Glutamatergic neuron (in vitro differentiated cells): ENCODE measurements around the gene PROK2. TPM values are rescaled to one million over a fixed set of nuclear protein-coding genes. Genes with fewer than 3 reads are reported as not detected.
A peak's percentile ranks its signal among the peaks of the same experiment; 100 is the strongest.

ENCODE experiments used
- DNase-seq: peaks from one replicate; pipeline ENCODE4 v3.0.0; 2022
- H3K27ac Mint-ChIP-seq: one replicate; pipeline ENCODE4 v1.8.0; 2020; ENCODE audit warnings: mild to moderate bottlenecking, mixed read lengths, inconsistent platforms; ENCODE audit not compliant: unreplicated experiment
- H3K27me3 Mint-ChIP-seq: one replicate; pipeline ENCODE4 v1.8.0; 2020; ENCODE audit warnings: mild to moderate bottlenecking, moderate library complexity, mixed read lengths, inconsistent platforms; ENCODE audit not compliant: unreplicated experiment
- H3K36me3 Mint-ChIP-seq: one replicate; pipeline ENCODE4 v1.8.0; 2020; ENCODE audit warnings: mild to moderate bottlenecking, mixed read lengths, inconsistent platforms; ENCODE audit not compliant: unreplicated experiment
- H3K4me1 Mint-ChIP-seq: one replicate; pipeline ENCODE4 v1.8.0; 2020; ENCODE audit warnings: mild to moderate bottlenecking, low read depth, mixed read lengths, inconsistent platforms; ENCODE audit not compliant: unreplicated experiment
- H3K4me3 Mint-ChIP-seq: one replicate; pipeline ENCODE4 v1.8.0; 2020; ENCODE audit warnings: mild to moderate bottlenecking, mixed read lengths, inconsistent platforms; ENCODE audit not compliant: unreplicated experiment
- H3K9me3 Mint-ChIP-seq: one replicate; pipeline ENCODE4 v1.8.0; 2020; ENCODE audit warnings: mild to moderate bottlenecking, moderate library complexity, mixed read lengths, inconsistent platforms; ENCODE audit not compliant: unreplicated experiment
- CTCF ChIP-seq: fragments of 200-600 bp; sonication (generic); IDR thresholded peaks from one replicate; pipeline ENCODE4 v1.5.0; 2021; ENCODE audit not compliant: partially characterized antibody, unreplicated experiment
- total RNA-seq: library from RNA; stranded (reverse); fragmentation: NEBNext Ultra II Directional; extraction: Animal tissue kit (Norgen Biotek cat#: 25700); gene quantifications from one replicate; pipeline ENCODE4 v1.2.1, GENCODE V29; 2021; ENCODE audit not compliant: unreplicated experiment

The PROK2 gene
- total RNA-seq, 1 donor from 2014 or later, result not detected

DNA sequence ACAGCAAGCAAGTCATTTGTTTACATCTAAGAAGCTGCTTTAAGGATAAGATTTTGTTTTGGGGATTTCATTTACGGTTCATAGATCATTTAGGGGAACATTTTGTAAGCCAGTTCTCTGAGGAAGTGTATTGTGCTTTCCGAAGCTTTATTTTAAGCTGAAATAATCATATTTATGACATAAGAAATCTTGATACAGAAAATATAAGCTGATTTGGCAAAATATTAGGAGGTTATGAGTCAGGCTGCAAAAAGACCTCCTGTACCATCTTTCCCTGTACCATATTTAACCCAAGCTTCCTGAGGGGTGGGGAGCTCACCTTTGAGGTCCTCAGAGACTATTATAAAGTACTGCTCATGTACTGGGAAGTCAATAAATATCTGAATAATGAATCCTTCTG, 51.6 kb downstream of the PROK2 start:
- H3K4me1 Mint-ChIP-seq, result peaks cover 18% of the 10 kb centered on the region
- H3K4me3 Mint-ChIP-seq, result no peak overlapping the region
- H3K36me3 Mint-ChIP-seq, result peaks cover 7% of the 10 kb centered on the region
- H3K9me3 Mint-ChIP-seq, result peaks cover 3% of the 10 kb centered on the region
- TF ChIP-seq CTCF, result no peak
- no peak for DNase-seq
- no peak overlapping the region for H3K27ac Mint-ChIP-seq
- peaks cover 8% of the 10 kb centered on the region for H3K27me3 Mint-ChIP-seq

- Mint-ChIP-seq H3K27me3 (peaks cover 11% of the 10 kb centered on the region), H3K36me3 (peaks cover 7% of the 10 kb centered on the region), H3K9me3 (peaks cover 6% of the 10 kb centered on the region), H3K4me1 (peaks cover 20% of the 10 kb centered on the region), H3K4me3 (no peak overlapping the region), H3K27ac (no peak overlapping the region)
- TF ChIP-seq CTCF, result no peak
- no peak for DNase-seq
These were observed 52.3 kb downstream of the PROK2 start for GRCh38 chr3:71732637-71733036.

DNA sequence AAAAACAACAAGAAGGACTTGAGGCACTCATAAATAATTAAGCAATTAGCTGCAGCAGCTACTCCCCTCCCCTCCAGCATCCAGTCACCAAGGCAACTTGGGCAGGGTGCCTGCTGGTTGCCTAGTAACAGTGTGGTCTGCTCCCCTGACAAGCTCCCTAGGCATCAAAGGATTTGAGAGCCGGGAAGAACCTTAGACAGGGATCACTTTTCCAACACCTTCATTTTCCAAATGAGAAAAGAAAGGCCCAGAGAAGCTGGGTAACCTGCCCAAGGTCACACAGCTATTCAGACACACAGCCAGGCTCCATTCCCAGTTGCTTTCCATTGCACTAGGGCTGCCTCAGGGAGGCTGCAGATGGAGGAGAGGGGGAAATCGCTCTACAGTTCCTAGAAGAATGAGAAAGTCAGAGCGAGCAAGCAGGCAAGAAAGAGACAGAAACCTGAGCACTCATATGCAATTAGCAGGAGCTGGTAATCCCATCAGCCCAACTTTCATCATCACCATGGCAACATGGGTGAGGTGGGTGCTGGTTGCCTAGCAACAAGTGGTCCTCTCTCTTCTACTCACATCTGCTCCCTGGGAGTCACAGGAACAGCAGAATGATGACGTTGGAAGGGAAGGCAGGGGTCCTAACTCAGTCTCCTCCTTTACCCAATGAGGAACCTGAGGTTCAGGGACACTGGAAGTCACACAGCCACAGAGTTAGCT, 56.2 kb downstream of the PROK2 start:
- no peak for TF ChIP-seq CTCF
- H3K27ac Mint-ChIP-seq, result peak overlapping the region; percentile 84
- H3K9me3 Mint-ChIP-seq, result peaks cover 19% of the 10 kb centered on the region
- peak overlapping the region; percentile 60 for H3K4me3 Mint-ChIP-seq
- peaks cover 37% of the 10 kb centered on the region for H3K4me1 Mint-ChIP-seq
- DNase-seq, result peak; percentile 70
- peaks cover 28% of the 10 kb centered on the region for H3K27me3 Mint-ChIP-seq
- peaks cover 4% of the 10 kb centered on the region for H3K36me3 Mint-ChIP-seq

- TF ChIP-seq CTCF, result no peak
- peaks cover 27% of the 10 kb centered on the region for H3K27me3 Mint-ChIP-seq
- peak overlapping the region; percentile 100 for H3K27ac Mint-ChIP-seq
- peaks cover 35% of the 10 kb centered on the region for H3K4me1 Mint-ChIP-seq
- H3K36me3 Mint-ChIP-seq, result peaks cover 2% of the 10 kb centered on the region
- no peak for DNase-seq
- peak overlapping the region; percentile 96 for H3K4me3 Mint-ChIP-seq
- peaks cover 19% of the 10 kb centered on the region for H3K9me3 Mint-ChIP-seq
These were observed 58.8 kb downstream of the PROK2 start for GRCh38 chr3:71726146-71726545.

DNA sequence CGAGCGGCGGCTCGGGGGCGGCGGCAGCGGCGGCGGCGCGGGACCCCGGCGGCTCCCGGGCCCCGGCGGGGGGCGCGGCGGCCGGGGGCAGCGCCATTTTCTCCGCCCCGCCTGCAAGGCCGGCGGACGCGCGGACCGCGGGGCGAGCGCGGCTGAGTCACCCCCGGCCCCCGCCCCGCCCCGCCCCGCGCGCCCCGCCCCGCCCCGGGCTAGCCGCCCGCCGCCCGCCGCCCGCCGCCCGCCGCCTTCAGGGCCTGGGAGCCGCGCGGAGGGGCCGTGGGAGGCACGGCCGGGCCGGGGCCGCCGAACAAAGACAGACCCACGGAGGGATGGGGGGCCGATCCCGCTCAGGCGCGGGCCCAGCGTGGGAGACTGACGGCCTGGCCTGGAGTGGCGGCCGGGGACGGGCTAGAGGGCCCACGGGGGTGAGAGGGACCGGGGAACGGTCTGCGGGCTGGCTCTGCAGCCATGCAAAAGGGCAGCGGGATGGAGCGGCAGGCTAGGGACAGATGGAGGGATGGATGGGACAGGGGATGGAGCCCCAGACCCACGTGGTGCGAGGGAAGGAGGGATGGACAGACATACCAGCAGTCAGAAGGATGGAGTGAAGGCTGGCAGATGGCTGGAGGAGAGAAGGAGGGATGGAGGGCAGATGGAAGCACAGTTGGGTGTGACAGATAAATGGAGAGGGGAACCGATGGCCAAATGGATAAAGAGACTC, 59.5 kb downstream of the PROK2 start, which contains the start of gene EIF4E3:
Gene EIF4E3 (minus strand): TSS at position 132 of the 721 bp plus-strand sequence. CDS start 35 bp downstream, at position 97.
- no peak for TF ChIP-seq CTCF
- Mint-ChIP-seq H3K36me3 (no peaks in the 10 kb centered on the region), H3K4me1 (peaks cover 31% of the 10 kb centered on the region), H3K27me3 (peaks cover 27% of the 10 kb centered on the region), H3K9me3 (peaks cover 19% of the 10 kb centered on the region), H3K27ac (peak within 1 kb of the TSS; percentile 100), H3K4me3 (peak within 1 kb of the TSS; percentile 96)
- DNase-seq, result peak; percentile 67
